ENCODE data around the gene NODAL. TPM values are rescaled to one million over a fixed set of nuclear protein-coding genes. Genes with fewer than 3 reads are reported as not detected.
A peak's percentile ranks its signal among the peaks of the same experiment; 100 is the strongest.

Gene NODAL
- total RNA-seq, 1 experiment from 2014 or later = not detected

- H3K36me3 ChIP-seq (ENCODE audit: insufficient read depth, low read length, poor library complexity, severe bottlenecking) = no peaks in the 10 kb centered on the region
- no peak overlapping the region for H3K27ac ChIP-seq (ENCODE audit: low read depth, low read length, poor library complexity, severe bottlenecking)
- intact Hi-C loops (cut with micrococcal nuclease; ENCODE audit: unreplicated experiment) = no loop called here
- H3K4me1 ChIP-seq (ENCODE audit: insufficient read depth, low read length, poor library complexity, severe bottlenecking) = peaks cover 20% of the 10 kb centered on the region
- POLR2A ChIA-PET (ENCODE audit: low non-redundant PET) = no interaction called here
- no peaks in the 10 kb centered on the region for H3K9me3 ChIP-seq (ENCODE audit: low read depth, low read length, poor library complexity, severe bottlenecking)
- CTCF ChIA-PET = no interaction called here
- no peak for DNase-seq (ENCODE audit: low spot score)
- TF ChIP-seq CTCF (conservative IDR thresholded peaks at IDR 0.05; ENCODE audit: low read depth, low read length) (no peak), EZH2 (IDR thresholded peaks at IDR 0.05; ENCODE audit: borderline replicate concordance, low read depth, low read length, poor library complexity, severe bottlenecking) (no peak)
- no peak overlapping the region for H3K4me3 ChIP-seq (ENCODE audit: low read depth, low read length, poor library complexity, severe bottlenecking)
- no peaks in the 10 kb centered on the region for H3K27me3 ChIP-seq (replicated peaks; ENCODE audit: insufficient read depth, low read depth, low read length, poor library complexity)
- BruUV-seq (replicated peaks) = no TSS peak
These were observed 17.7 kb upstream of the NODAL start for GRCh38 chr10:70459061-70459773.

GRCh38 chr10:70458329-70459060, 17.0 kb upstream of the NODAL start:
- TF ChIP-seq EZH2 (IDR thresholded peaks at IDR 0.05; ENCODE audit: borderline replicate concordance, low read depth, low read length, poor library complexity, severe bottlenecking) (no peak), CTCF (conservative IDR thresholded peaks at IDR 0.05; ENCODE audit: low read depth, low read length) (no peak)
- Histone ChIP-seq H3K9me3 (ENCODE audit: low read depth, low read length, poor library complexity, severe bottlenecking) (no peaks in the 10 kb centered on the region), H3K36me3 (ENCODE audit: insufficient read depth, low read length, poor library complexity, severe bottlenecking) (no peaks in the 10 kb centered on the region), H3K27ac (ENCODE audit: low read depth, low read length, poor library complexity, severe bottlenecking) (no peak overlapping the region), H3K27me3 (replicated peaks; ENCODE audit: insufficient read depth, low read depth, low read length, poor library complexity) (no peaks in the 10 kb centered on the region), H3K4me3 (ENCODE audit: low read depth, low read length, poor library complexity, severe bottlenecking) (peak overlapping the region; percentile 38), H3K4me1 (ENCODE audit: insufficient read depth, low read length, poor library complexity, severe bottlenecking) (peaks cover 20% of the 10 kb centered on the region)
- CTCF ChIA-PET = interaction anchor here (0.7 kb wide), 1 partner anchor 286 kb away, joined by 3 read pairs; no protein-coding TSS in a partner anchor
- peak; percentile 39 for DNase-seq (ENCODE audit: low spot score)
- no TSS peak for BruUV-seq (replicated peaks)
- intact Hi-C loops (cut with micrococcal nuclease; ENCODE audit: unreplicated experiment) = no loop called here
- POLR2A ChIA-PET (ENCODE audit: low non-redundant PET) = interaction anchor here (0.5 kb wide), 1 partner anchor 75 kb away, joined by 4 read pairs; no protein-coding TSS in a partner anchor

GRCh38 chr10:70457759-70458305, 16.4 kb upstream of the NODAL start:
- DNase-seq (ENCODE audit: low spot score) = no peak
- ChIA-PET CTCF (no interaction called here), POLR2A (ENCODE audit: low non-redundant PET) (interaction anchor here (0.5 kb wide), 1 partner anchor 76 kb away, joined by 4 read pairs; no protein-coding TSS in a partner anchor)
- H3K27me3 ChIP-seq (replicated peaks; ENCODE audit: insufficient read depth, low read depth, low read length, poor library complexity) = no peaks in the 10 kb centered on the region
- no TSS peak for BruUV-seq (replicated peaks)
- H3K4me3 ChIP-seq (ENCODE audit: low read depth, low read length, poor library complexity, severe bottlenecking) = no peak overlapping the region
- no peaks in the 10 kb centered on the region for H3K36me3 ChIP-seq (ENCODE audit: insufficient read depth, low read length, poor library complexity, severe bottlenecking)
- intact Hi-C loops (cut with micrococcal nuclease; ENCODE audit: unreplicated experiment) = no loop called here
- no peaks in the 10 kb centered on the region for H3K9me3 ChIP-seq (ENCODE audit: low read depth, low read length, poor library complexity, severe bottlenecking)
- H3K4me1 ChIP-seq (ENCODE audit: insufficient read depth, low read length, poor library complexity, severe bottlenecking) = peaks cover 17% of the 10 kb centered on the region
- TF ChIP-seq CTCF (conservative IDR thresholded peaks at IDR 0.05; ENCODE audit: low read depth, low read length) = no peak
- no peak for TF ChIP-seq EZH2 (IDR thresholded peaks at IDR 0.05; ENCODE audit: borderline replicate concordance, low read depth, low read length, poor library complexity, severe bottlenecking)
- no peak overlapping the region for H3K27ac ChIP-seq (ENCODE audit: low read depth, low read length, poor library complexity, severe bottlenecking)

Measured in A673 (cell line).